Measurements from ENCODE around the gene DDAH1. TPM values are rescaled to one million over a fixed set of nuclear protein-coding genes. Genes with fewer than 3 reads are reported as not detected.
"Not testable (repeated sequence)": the region's sequence is repeated elsewhere in the genome, so short reads cannot be mapped to it uniquely, and the experiment has no call there.

The DDAH1 gene
- total RNA-seq, 1 donor from 2014 or later: 50.9 TPM

DNA sequence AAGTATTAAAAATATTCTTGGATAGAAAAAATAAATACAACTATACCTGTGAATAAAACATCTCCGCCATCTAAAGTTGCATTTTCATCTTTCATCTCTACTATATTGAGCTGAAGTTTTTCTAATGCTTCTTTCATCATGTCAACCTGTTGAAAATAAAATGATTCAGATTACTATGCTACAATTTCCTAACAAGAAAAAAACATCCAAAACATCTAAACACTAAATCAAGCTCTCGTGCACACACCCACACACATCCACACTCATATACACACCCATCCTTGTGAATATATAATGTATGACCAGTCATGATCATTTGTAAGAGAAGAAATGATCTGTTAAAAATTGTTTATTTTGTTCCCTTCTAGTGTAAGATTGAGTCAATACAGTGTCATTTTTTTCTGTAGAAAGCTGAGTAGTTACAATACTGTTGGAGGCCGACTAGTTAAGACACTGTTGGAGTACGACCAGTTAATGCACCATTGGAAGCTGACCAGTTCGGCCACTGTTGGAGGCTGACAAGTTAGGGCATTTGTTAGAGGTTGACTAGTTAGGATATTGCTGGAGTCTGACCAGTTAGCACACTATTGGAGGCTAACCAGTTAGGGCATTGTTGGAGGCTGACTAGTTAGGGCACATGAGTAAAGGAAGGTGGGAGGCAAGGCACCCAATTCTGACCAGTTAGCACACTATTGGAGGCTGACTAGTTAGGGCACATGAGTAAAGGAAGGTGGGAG lies 106.1 kb downstream of the DDAH1 start:
- no peak overlapping the region for H3K4me3 ChIP-seq (ENCODE audit: low read depth, low read length)
- no peak for DNase-seq (ENCODE audit: low read depth)
- TF ChIP-seq, protein P1, sequence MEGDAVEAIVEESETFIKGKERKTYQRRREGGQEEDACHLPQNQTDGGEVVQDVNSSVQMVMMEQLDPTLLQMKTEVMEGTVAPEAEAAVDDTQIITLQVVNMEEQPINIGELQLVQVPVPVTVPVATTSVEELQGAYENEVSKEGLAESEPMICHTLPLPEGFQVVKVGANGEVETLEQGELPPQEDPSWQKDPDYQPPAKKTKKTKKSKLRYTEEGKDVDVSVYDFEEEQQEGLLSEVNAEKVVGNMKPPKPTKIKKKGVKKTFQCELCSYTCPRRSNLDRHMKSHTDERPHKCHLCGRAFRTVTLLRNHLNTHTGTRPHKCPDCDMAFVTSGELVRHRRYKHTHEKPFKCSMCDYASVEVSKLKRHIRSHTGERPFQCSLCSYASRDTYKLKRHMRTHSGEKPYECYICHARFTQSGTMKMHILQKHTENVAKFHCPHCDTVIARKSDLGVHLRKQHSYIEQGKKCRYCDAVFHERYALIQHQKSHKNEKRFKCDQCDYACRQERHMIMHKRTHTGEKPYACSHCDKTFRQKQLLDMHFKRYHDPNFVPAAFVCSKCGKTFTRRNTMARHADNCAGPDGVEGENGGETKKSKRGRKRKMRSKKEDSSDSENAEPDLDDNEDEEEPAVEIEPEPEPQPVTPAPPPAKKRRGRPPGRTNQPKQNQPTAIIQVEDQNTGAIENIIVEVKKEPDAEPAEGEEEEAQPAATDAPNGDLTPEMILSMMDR (conservative IDR thresholded peaks at IDR 0.05; ENCODE audit: low read depth, low read length): no peak

DNA sequence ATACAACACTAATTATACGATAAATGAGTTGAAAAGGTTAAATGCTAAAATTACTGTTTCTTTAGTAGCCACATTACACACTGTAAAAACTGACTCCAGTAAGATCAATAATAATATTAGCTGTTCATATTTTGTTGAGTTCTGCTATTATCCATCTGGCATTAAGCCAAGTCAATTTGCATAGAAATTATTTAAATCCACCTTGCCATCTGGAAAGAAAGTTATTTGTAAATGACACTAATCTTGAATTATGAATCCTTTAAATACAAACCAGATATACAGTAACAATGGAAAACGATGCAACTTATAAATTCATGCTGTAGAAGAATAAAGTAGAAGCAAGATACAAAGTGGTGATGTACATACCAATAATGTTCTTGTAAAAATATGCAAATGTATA lies 107.1 kb downstream of the DDAH1 start:
- H3K4me3 ChIP-seq (ENCODE audit: low read depth, low read length): no peak overlapping the region
- TF ChIP-seq, protein P1 (conservative IDR thresholded peaks at IDR 0.05; ENCODE audit: low read depth, low read length): no peak
- DNase-seq (ENCODE audit: low read depth): no peak

DNA sequence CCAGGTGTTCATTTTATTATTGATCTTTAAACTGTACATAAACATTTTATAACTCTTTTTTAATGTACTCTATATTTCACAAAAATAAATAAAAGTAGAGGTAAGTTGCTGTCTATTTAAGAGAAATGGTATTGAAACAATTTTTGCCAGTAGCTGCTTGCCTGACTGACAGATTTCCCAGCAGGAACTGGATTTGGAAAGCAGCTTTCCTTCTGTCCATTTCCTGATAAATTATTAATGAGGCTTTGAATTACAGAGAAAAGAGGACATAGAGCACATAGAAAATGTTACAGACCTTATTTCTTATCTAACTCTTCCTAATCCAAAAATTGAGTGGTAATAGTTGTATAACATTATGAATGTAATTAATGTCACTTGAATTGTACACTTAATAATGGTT lies 108.8 kb downstream of the DDAH1 start:
- no peak overlapping the region for H3K4me3 ChIP-seq (ENCODE audit: low read depth, low read length)
- DNase-seq (ENCODE audit: low read depth): no peak
- TF ChIP-seq, protein P1 (conservative IDR thresholded peaks at IDR 0.05; ENCODE audit: low read depth, low read length): no peak

DNA sequence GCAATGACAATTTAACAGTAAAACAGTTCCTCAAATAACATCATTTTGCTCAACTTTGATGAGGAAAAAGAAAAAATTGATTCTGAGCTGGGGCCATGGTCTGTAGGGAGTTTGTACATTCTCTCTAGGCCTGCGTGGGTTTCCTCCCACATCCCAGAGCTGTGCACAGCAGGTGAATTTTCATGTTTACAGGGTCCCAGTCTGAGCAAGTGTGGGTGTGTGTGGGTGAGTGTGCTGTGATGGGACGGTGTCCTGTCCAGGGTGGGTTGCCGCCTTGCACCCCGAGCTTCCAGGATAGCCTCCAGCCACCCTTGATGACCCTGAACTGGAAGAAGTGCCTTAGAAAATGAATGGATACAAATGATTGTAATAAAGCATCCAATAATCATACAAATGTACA lies 112.9 kb downstream of the DDAH1 start:
- DNase-seq (ENCODE audit: low read depth): no peak
- H3K4me3 ChIP-seq (ENCODE audit: low read depth, low read length): no peak overlapping the region
- TF ChIP-seq, protein P1 (conservative IDR thresholded peaks at IDR 0.05; ENCODE audit: low read depth, low read length): no peak

DNA sequence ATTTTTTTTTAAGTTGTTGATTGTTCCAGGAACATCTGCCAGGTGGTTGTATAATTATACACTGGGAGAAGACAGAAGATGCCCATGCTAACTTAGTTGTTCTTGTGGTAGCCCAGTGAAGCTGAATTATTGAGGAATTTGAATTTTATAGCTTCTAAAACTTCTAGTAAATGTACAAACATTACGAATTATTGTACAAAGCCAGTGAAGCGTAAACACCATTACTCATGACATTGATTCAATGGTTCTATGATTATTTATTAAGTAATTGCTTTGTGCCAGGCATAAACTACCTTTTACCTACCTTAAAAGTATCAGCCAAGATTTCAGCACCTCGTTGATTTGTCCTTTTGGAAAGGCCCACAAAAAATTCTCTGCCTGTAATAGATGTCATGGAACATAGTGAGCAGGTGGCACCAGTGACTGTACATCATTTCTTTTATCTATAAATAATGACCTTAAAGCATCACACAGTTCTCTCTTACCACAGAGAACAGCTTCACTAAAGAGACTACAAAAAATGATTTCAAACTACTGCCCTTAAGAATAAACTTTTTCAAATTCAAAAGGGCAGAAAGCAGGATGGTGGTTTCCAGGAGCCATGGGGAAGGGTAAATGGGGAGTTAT lies 113.6 kb downstream of the DDAH1 start:
- DNase-seq (ENCODE audit: low read depth): no peak
- H3K4me3 ChIP-seq (ENCODE audit: low read depth, low read length): no peak overlapping the region
- TF ChIP-seq, protein P1 (conservative IDR thresholded peaks at IDR 0.05; ENCODE audit: low read depth, low read length): no peak

DNA sequence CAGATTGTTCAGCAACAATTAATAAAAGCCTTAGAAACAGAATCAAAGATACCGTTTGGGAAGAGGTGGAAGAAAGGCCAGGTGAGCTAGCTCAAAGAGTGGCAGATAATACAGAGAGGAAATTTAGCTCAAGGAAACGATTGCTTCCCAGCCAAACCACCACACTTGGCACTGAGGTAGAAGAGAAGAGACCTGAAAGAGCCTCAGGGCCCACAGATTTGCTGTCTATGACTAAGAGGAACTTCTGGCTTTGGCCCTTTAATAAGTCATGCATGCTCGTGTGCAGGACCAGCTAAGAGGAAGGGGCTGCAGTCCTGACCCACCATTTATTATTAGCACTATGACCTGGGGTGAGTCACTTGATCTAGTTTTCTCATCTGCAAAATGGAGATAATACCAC lies 115.7 kb downstream of the DDAH1 start:
- TF ChIP-seq, protein P1 (conservative IDR thresholded peaks at IDR 0.05; ENCODE audit: low read depth, low read length): no peak
- H3K4me3 ChIP-seq (ENCODE audit: low read depth, low read length): no peak overlapping the region
- no peak for DNase-seq (ENCODE audit: low read depth)

DNA sequence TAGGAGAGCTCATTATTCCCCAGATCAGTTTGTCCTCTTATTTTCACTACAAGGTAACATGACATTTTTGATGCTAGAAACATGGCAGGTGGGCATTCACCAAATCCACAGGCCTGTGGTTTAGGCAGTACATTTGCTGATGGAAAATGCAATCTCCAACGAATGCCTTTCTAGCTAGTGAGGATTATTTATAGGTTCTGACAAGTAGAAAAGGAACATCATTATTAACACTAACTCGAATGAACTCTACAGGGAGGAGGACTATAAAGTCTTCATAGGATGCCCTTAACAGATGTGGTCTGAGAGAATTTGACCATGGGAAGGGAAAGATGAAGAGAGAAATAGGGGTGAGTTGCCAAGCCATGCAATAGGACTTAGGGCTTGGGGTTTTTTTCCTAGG lies 117.1 kb downstream of the DDAH1 start:
- DNase-seq (ENCODE audit: low read depth): no peak
- no peak overlapping the region for H3K4me3 ChIP-seq (ENCODE audit: low read depth, low read length)
- TF ChIP-seq, protein P1 (conservative IDR thresholded peaks at IDR 0.05; ENCODE audit: low read depth, low read length): no peak

DNA sequence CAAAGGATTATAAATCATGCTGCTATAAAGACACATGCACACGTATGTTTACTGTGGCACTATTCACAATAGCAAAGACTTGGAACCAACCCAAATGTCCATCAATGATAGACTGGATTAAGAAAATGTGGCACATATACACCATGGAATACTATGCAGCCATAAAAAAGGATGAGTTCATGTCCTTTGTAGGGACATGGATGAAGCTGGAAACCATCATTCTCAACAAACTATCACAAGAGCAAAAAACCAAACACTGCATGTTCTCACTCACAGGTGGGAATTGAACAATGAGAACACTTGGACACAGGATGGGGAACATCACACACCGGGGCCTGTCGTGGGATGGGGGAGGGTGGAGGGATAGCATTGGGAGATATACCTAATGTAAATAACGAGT lies 117.7 kb downstream of the DDAH1 start:
- not testable (repeated sequence) for DNase-seq (ENCODE audit: low read depth)

More for the DNA sequence above, 117.7 kb downstream of the DDAH1 start:
- H3K4me3 ChIP-seq (ENCODE audit: low read depth, low read length): not testable (repeated sequence)
